Activated CD8-positive, alpha-beta T cell treated with anti-CD3 and anti-CD28 coated beads for 36 hours (primary cell): ENCODE measurements around the gene CFAP97. TPM values are rescaled to one million over a fixed set of nuclear protein-coding genes. Genes with fewer than 3 reads are reported as not detected.
"Not testable (repeated sequence)": the region's sequence is repeated elsewhere in the genome, so short reads cannot be mapped to it uniquely, and the experiment has no call there.

Experiments
- ATAC-seq: fragments of 200-7000 bp; cut with Tn5 transposase; one replicate; pipeline ENCODE4 v1.10.0; 2021; ENCODE audit warnings: mild to moderate bottlenecking, moderate library complexity
- CTCF ChIA-PET: fragments of 350-600 bp; sonication (Branson Sonifier 250); formaldehyde crosslinking; loops from one replicate; lab custom pipeline; 2021; ENCODE audit warnings: antibody characterized with exemption; lab: Charles Lee
- POLR2A ChIA-PET: fragments of 350-600 bp; sonication (Branson Sonifier 250); formaldehyde crosslinking; loops from one replicate; lab custom pipeline; 2021; ENCODE audit warnings: antibody characterized with exemption; lab: Charles Lee
- DNase-seq: peaks from one replicate; pipeline ENCODE4 v3.0.0-alpha.2; 2020
- H3K27ac Mint-ChIP-seq: one replicate; pipeline ENCODE4 v1.8.0; 2021; ENCODE audit warnings: mild to moderate bottlenecking, mixed read lengths
- H3K27me3 Mint-ChIP-seq: one replicate; pipeline ENCODE4 v1.8.0; 2021; ENCODE audit warnings: mixed read lengths
- H3K36me3 Mint-ChIP-seq: one replicate; pipeline ENCODE4 v1.8.0; 2021; ENCODE audit warnings: low read depth, mixed read lengths
- H3K4me1 Mint-ChIP-seq: one replicate; pipeline ENCODE4 v1.8.0; 2021; ENCODE audit warnings: low read depth, mixed read lengths
- H3K4me3 Mint-ChIP-seq: one replicate; pipeline ENCODE4 v1.8.0; 2021; ENCODE audit warnings: mild to moderate bottlenecking, moderate library complexity, mixed read lengths
- H3K9me3 Mint-ChIP-seq: one replicate; pipeline ENCODE4 v1.8.0; 2021; ENCODE audit warnings: mixed read lengths
- intact Hi-C: fragments of 100-400 bp; cut with micrococcal nuclease; formaldehyde crosslinking; loops from one replicate; pipeline ENCODE4 v1.10.0; 2022
- total RNA-seq, 2 experiments: library from RNA; stranded (reverse); gene quantifications; one replicate each; pipeline ENCODE4 v1.2.3, GENCODE V29; 2021
- TF ChIP-seq, protein P1 (sequence below): fragments of 200-600 bp; IDR thresholded peaks from one replicate; pipeline ENCODE4 v1.8.0; 2022; ENCODE audit warnings: antibody characterized with exemption, mild to moderate bottlenecking

CFAP97 gene
- total RNA-seq, 2 experiments from 2014 or later: 48.5 to 50.3 TPM

DNA sequence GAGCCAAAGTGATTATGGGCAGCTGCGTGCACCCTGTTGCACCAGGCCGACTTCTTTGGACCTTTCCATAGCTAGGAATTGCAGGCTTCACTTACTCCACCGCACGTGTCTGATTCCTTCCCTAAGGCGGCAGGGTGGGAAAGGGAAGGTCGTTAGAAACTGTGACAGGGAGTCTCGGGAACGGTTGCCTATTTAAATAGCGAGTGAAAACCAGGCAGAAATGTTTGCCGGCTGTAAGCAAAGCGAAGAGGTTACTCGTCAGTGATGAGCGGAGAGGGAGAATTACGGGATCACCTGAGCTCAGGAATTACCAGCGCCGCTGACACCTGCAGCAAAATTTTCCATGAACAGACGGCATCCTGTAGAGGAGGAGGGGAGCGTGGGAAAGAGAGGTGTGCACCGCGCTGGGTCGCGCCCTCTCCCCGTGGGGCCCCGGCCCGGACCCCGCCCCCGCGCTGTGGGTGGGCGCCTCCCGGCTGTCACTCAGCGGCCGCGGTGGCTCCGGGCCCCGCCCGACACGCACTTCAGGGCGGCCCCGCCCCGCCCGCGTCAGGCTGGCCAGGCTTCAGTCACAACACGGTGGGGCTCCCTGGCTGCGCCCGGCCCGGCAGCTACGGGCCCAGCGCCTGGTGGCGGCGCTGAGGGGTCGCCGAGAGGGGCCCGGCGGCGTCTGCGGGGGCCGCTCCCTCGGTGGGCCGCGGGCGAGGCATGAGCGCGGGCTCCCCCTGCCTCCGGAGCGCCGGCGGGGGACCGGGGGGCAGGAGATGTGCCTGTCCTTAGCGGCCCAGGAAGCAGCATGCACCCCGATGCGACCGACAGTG lies 5.4 kb upstream of the CFAP97 start, which contains the start of gene SNX25:
TSS of gene SNX25 (plus strand) at position 568 of the 821 bp plus-strand sequence. CDS start at position 797, 229 bp downstream.
- peaks cover 9% of the 10 kb centered on the region for H3K36me3 Mint-ChIP-seq
- peak within 1 kb of the TSS; percentile 85 for H3K27ac Mint-ChIP-seq
- ChIA-PET POLR2A (interaction anchor here (0.6 to 1.9 kb wide), 7 partner anchors 9 to 186 kb away, joined by 3 to 10 read pairs (median 4); partner anchors contain the start of genes ANKRD37, LRP2BP and SLC25A4), CTCF (interaction anchor here (0.8 to 1.1 kb wide), 3 partner anchors 24 to 146 kb away, joined by 3 read pairs; no protein-coding TSS in a partner anchor)
- intact Hi-C loops: loop anchor here (10.0 kb wide), 1 partner anchor 186 kb away; the partner anchor contains the start of genes ANKRD37 and LRP2BP
- DNase-seq (peak; percentile 91), ATAC-seq (peak; percentile 92)
- H3K9me3 Mint-ChIP-seq: no peaks in the 10 kb centered on the region
- H3K4me3 Mint-ChIP-seq: peak within 1 kb of the TSS; percentile 93
- no peaks in the 10 kb centered on the region for H3K27me3 Mint-ChIP-seq
- TF ChIP-seq, protein P1, sequence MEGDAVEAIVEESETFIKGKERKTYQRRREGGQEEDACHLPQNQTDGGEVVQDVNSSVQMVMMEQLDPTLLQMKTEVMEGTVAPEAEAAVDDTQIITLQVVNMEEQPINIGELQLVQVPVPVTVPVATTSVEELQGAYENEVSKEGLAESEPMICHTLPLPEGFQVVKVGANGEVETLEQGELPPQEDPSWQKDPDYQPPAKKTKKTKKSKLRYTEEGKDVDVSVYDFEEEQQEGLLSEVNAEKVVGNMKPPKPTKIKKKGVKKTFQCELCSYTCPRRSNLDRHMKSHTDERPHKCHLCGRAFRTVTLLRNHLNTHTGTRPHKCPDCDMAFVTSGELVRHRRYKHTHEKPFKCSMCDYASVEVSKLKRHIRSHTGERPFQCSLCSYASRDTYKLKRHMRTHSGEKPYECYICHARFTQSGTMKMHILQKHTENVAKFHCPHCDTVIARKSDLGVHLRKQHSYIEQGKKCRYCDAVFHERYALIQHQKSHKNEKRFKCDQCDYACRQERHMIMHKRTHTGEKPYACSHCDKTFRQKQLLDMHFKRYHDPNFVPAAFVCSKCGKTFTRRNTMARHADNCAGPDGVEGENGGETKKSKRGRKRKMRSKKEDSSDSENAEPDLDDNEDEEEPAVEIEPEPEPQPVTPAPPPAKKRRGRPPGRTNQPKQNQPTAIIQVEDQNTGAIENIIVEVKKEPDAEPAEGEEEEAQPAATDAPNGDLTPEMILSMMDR: no peak
- peaks cover 37% of the 10 kb centered on the region for H3K4me1 Mint-ChIP-seq

DNA sequence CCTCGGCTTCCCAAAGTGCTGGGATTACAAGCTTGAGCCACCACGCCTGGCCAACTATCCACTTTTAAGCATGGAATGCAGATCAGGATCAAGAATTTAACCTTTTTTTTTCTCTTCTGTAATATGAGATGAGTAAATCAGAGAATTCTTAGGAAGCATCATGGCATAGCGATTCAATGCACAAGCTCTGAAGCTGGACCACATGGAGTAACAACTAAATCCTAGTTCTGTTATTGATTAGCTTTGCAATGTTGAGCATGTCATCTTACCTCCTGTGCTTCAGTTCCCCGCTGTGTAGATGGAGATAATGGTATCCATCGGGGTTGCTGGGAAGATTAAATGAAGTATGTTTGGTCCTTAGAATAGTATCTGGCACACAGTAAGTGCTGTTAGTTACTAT lies 3.7 kb upstream of the CFAP97 start:
- Mint-ChIP-seq H3K4me1 (peaks cover 33% of the 10 kb centered on the region), H3K4me3 (no peak overlapping the region), H3K27ac (no peak overlapping the region), H3K9me3 (no peaks in the 10 kb centered on the region), H3K36me3 (peaks cover 4% of the 10 kb centered on the region), H3K27me3 (no peaks in the 10 kb centered on the region)
- ATAC-seq (no peak), DNase-seq (no peak)
- CTCF ChIA-PET: interaction anchor here (1.5 kb wide), 1 partner anchor 24 kb away, joined by 3 read pairs; no protein-coding TSS in a partner anchor
- TF ChIP-seq, protein P1: no peak
- intact Hi-C loops: loop anchor here (10.0 kb wide), 1 partner anchor 187 kb away; the partner anchor contains the start of genes ANKRD37 and LRP2BP
- POLR2A ChIA-PET: no interaction called here

DNA sequence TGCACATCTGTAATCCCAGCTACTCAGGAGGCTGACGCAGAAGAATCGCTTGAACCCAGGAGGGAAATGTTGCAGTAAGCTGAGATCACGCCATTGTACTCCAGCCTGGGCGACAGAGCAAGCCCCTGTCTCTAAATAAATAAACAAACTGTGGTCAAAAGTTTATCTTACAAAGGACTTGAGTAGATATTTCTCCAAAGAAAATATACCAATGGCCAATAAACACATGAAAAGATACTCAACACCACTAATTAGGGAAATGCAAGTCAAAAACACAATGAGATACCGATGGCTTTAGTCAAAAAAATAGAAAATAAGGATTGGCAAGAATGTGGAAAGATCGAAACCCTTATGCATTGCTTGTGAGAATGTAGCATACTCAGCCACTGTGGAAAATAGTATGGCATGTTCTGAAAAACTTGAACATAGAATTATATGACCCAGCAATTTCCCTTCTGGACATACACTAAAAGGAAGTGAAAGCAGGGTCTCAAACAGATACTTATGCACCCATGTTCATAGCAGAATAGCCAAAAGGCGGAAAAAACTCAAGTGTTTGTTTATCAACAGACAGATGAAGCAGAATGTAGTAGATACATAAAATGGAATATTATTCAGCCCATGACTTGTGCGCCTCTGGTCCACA lies 2.0 kb upstream of the CFAP97 start:
- H3K4me1 Mint-ChIP-seq: peaks cover 35% of the 10 kb centered on the region
- POLR2A ChIA-PET: interaction anchor here (0.8 kb wide), 1 partner anchor 49 kb away, joined by 3 read pairs; no protein-coding TSS in a partner anchor
- CTCF ChIA-PET: no interaction called here
- ATAC-seq (no peak), DNase-seq (no peak)
- H3K36me3 Mint-ChIP-seq: peaks cover 11% of the 10 kb centered on the region
- intact Hi-C loops: loop anchor here (10.0 kb wide), 1 partner anchor 189 kb away; the partner anchor contains the start of genes ANKRD37 and LRP2BP
- no peaks in the 10 kb centered on the region for H3K9me3 Mint-ChIP-seq
- H3K27me3 Mint-ChIP-seq: no peaks in the 10 kb centered on the region
- H3K4me3 Mint-ChIP-seq: no peak overlapping the region
- TF ChIP-seq, protein P1: no peak
- H3K27ac Mint-ChIP-seq: no peak overlapping the region

DNA sequence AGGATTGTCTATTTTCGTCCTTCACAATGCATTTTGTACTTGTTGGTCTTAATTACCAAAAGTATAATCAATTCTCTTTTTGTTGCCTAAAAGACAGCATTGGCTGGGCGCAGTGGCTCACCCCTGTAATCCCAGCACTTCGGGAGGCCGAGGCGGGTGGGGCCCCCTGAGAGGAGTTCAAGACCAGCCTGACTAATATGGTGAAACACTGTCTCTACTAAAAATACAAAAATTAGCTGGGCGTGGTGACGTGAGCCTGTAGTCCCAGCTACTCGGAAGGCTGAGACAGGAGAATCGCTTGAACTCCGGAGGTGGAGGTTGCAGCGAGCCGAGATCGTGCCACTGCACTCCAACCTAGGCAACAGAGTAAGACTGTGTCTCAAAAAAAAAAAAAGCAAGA lies 1.3 kb upstream of the CFAP97 start:
- CTCF ChIA-PET, H3K27me3 Mint-ChIP-seq, H3K27ac Mint-ChIP-seq, ATAC-seq, H3K9me3 Mint-ChIP-seq: not testable (repeated sequence)
- intact Hi-C loops: loop anchor here (10.0 kb wide), 1 partner anchor 190 kb away; the partner anchor contains the start of genes ANKRD37 and LRP2BP
- peaks cover 38% of the 10 kb centered on the region for H3K4me1 Mint-ChIP-seq
- H3K4me3 Mint-ChIP-seq: peak overlapping the region; percentile 78
- peaks cover 17% of the 10 kb centered on the region for H3K36me3 Mint-ChIP-seq
- POLR2A ChIA-PET: interaction anchor here (0.7 to 1.3 kb wide), 4 partner anchors 49 to 191 kb away, joined by 3 to 8 read pairs (median 3); partner anchors contain the start of genes ANKRD37, LRP2BP and SLC25A4
- peak; percentile 9 for DNase-seq
